Measurements from ENCODE around the gene THSD7B.

Gene THSD7B

DNA sequence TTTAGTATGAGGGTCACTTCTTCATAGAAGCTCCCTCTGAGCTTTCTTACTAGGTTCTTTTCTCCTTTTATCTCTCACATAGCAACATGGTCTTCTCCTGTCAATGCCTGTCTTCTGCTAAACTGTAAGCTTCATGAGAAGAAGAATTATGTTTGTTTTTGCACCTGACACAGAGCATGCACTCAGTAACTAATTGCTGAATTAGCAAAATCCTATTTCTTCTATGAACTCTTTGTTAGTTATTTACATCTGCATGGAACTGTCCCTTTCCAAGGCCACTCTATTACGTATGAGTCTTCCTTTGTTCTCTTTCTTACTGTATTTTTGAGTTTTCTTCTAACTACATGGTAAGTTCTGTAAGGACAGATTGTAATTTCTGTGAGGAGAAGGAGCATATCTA, 63.4 kb downstream of the THSD7B start:
- TF ChIP-seq EGR1 (IDR thresholded peaks at IDR 0.05) (no peak), RAD21 (IDR thresholded peaks at IDR 0.05; ENCODE audit: low read depth) (no peak), FOXM1 (IDR thresholded peaks at IDR 0.05; ENCODE audit: borderline replicate concordance, low read depth) (no peak), TAF1 (IDR thresholded peaks at IDR 0.05; ENCODE audit: low read depth) (no peak), CEBPB (IDR thresholded peaks at IDR 0.05) (no peak), CREB1 (IDR thresholded peaks at IDR 0.05; ENCODE audit: low read depth) (no peak), EP300 (IDR thresholded peaks at IDR 0.05; ENCODE audit: borderline replicate concordance) (no peak)
- TF ChIP-seq, protein P1, sequence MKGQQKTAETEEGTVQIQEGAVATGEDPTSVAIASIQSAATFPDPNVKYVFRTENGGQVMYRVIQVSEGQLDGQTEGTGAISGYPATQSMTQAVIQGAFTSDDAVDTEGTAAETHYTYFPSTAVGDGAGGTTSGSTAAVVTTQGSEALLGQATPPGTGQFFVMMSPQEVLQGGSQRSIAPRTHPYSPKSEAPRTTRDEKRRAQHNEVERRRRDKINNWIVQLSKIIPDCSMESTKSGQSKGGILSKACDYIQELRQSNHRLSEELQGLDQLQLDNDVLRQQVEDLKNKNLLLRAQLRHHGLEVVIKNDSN (IDR thresholded peaks at IDR 0.05): no peak
- TF ChIP-seq, protein P2, sequence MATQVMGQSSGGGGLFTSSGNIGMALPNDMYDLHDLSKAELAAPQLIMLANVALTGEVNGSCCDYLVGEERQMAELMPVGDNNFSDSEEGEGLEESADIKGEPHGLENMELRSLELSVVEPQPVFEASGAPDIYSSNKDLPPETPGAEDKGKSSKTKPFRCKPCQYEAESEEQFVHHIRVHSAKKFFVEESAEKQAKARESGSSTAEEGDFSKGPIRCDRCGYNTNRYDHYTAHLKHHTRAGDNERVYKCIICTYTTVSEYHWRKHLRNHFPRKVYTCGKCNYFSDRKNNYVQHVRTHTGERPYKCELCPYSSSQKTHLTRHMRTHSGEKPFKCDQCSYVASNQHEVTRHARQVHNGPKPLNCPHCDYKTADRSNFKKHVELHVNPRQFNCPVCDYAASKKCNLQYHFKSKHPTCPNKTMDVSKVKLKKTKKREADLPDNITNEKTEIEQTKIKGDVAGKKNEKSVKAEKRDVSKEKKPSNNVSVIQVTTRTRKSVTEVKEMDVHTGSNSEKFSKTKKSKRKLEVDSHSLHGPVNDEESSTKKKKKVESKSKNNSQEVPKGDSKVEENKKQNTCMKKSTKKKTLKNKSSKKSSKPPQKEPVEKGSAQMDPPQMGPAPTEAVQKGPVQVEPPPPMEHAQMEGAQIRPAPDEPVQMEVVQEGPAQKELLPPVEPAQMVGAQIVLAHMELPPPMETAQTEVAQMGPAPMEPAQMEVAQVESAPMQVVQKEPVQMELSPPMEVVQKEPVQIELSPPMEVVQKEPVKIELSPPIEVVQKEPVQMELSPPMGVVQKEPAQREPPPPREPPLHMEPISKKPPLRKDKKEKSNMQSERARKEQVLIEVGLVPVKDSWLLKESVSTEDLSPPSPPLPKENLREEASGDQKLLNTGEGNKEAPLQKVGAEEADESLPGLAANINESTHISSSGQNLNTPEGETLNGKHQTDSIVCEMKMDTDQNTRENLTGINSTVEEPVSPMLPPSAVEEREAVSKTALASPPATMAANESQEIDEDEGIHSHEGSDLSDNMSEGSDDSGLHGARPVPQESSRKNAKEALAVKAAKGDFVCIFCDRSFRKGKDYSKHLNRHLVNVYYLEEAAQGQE (IDR thresholded peaks at IDR 0.05; ENCODE audit: low read depth): no peak
- TF ChIP-seq, protein P3, sequence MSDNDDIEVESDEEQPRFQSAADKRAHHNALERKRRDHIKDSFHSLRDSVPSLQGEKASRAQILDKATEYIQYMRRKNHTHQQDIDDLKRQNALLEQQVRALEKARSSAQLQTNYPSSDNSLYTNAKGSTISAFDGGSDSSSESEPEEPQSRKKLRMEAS (IDR thresholded peaks at IDR 0.05): no peak

DNA sequence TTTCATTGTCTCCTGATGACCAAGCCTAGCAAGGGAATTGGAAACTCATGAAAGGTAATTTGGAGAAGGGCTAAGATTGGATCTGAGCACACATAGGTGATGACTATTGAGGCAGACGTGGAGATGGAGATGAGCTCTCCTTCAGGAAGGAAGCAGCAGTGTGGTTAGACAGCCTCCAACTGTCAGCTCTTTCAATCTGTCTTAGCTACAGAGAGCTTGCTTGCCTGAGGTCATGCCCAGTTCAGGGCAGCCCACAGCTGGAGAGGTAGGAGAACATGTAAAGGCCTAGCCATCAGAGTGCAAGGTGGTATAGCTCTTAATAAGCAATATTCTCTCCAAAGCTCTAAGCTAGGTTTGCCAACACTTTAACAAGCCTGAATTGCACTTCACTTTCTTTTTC, 79.2 kb downstream of the THSD7B start:
- TF ChIP-seq, protein P3 (IDR thresholded peaks at IDR 0.05): no peak
- TF ChIP-seq, protein P2 (IDR thresholded peaks at IDR 0.05; ENCODE audit: low read depth): no peak
- TF ChIP-seq CEBPB (IDR thresholded peaks at IDR 0.05) (no peak), FOXM1 (IDR thresholded peaks at IDR 0.05; ENCODE audit: borderline replicate concordance, low read depth) (no peak), TCF12 (IDR thresholded peaks at IDR 0.05; ENCODE audit: low read depth) (no peak), TEAD4 (IDR thresholded peaks at IDR 0.05) (no peak), EP300 (IDR thresholded peaks at IDR 0.05; ENCODE audit: borderline replicate concordance) (no peak), TAF1 (IDR thresholded peaks at IDR 0.05; ENCODE audit: low read depth) (no peak), EGR1 (IDR thresholded peaks at IDR 0.05) (no peak), YY1 (IDR thresholded peaks at IDR 0.05; ENCODE audit: low read depth) (no peak), RAD21 (IDR thresholded peaks at IDR 0.05; ENCODE audit: low read depth) (no peak), NFIC (IDR thresholded peaks at IDR 0.05) (no peak), CREB1 (IDR thresholded peaks at IDR 0.05; ENCODE audit: low read depth) (no peak), ZBTB7A (IDR thresholded peaks at IDR 0.05; ENCODE audit: low read depth) (no peak)
- TF ChIP-seq, protein P1 (IDR thresholded peaks at IDR 0.05): no peak

DNA sequence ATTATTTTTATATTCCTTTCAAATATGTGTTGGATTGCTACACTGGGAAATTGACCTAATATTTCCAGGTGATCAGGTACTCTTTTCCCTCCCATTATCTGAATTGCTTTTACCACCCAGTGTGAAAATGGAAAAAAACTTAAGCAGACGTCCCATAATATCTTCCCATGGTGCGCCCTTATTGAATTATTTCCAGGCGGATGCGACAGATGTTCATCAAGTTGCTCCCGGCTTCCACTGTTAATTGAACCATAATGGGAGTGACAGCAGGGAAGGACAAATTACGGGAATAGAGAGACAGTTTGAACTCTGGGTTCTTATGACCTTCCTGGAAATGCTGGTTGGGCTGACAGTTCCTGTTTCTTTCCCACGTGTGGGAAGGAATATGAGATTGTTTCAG, 93.3 kb downstream of the THSD7B start:
- TF ChIP-seq CREB1 (IDR thresholded peaks at IDR 0.05; ENCODE audit: low read depth): no peak
- TF ChIP-seq ZBTB7A (IDR thresholded peaks at IDR 0.05; ENCODE audit: low read depth): no peak
- no peak for TF ChIP-seq TAF1 (IDR thresholded peaks at IDR 0.05; ENCODE audit: low read depth)
- TF ChIP-seq YY1 (IDR thresholded peaks at IDR 0.05; ENCODE audit: low read depth): no peak
- TF ChIP-seq, protein P2 (IDR thresholded peaks at IDR 0.05; ENCODE audit: low read depth): no peak
- no peak for TF ChIP-seq TEAD4 (IDR thresholded peaks at IDR 0.05)
- TF ChIP-seq, protein P1 (IDR thresholded peaks at IDR 0.05): no peak
- TF ChIP-seq EP300 (IDR thresholded peaks at IDR 0.05; ENCODE audit: borderline replicate concordance): no peak
- TF ChIP-seq, protein P3 (IDR thresholded peaks at IDR 0.05): no peak
- TF ChIP-seq EGR1 (IDR thresholded peaks at IDR 0.05): no peak
- no peak for TF ChIP-seq TCF12 (IDR thresholded peaks at IDR 0.05; ENCODE audit: low read depth)
- TF ChIP-seq NFIC (IDR thresholded peaks at IDR 0.05): no peak
- no peak for TF ChIP-seq CEBPB (IDR thresholded peaks at IDR 0.05)
- TF ChIP-seq FOXM1 (IDR thresholded peaks at IDR 0.05; ENCODE audit: borderline replicate concordance, low read depth): no peak
- no peak for TF ChIP-seq RAD21 (IDR thresholded peaks at IDR 0.05; ENCODE audit: low read depth)
